ENCODE data around the gene TRIM65. TPM values are rescaled to one million over a fixed set of nuclear protein-coding genes. Genes with fewer than 3 reads are reported as not detected.
A peak's percentile ranks its signal among the peaks of the same experiment; 100 is the strongest.

Gene TRIM65
- total and polyA plus RNA-seq, 10 of the 15 experiments (the other 5 are each of a cell fraction or from before 2014, with no cell fraction given): 1.4 to 26.0 (median 10.8) TPM

GRCh38 chr17:75896415-75897159 is at the start of gene TRIM65 (continued):
- TF ChIP-seq E2F8 (IDR thresholded peaks at IDR 0.05; ENCODE audit: low read depth, partially characterized antibody) (no peak), IKZF2 (IDR thresholded peaks at IDR 0.05) (no peak), PRDM15 (CRISPR knock-in tag; IDR thresholded peaks at IDR 0.05) (no peak), ZNF24 (IDR thresholded peaks at IDR 0.05) (no peak), ETV6 (conservative IDR thresholded peaks at IDR 0.05 in 1 of 2, IDR thresholded peaks at IDR 0.05 in 1 of 2; ENCODE audit: borderline replicate concordance in 1 of 2, low read depth in 1 of 2) (no peak), IRF3 (IDR thresholded peaks at IDR 0.05) (no peak), ZNF217 (IDR thresholded peaks at IDR 0.05) (peak; percentile 28; the same call in 1 of the 2 replicates), EZH2 (IDR thresholded peaks at IDR 0.05; ENCODE audit: borderline replicate concordance, control insufficient read depth, low read depth, low read length) (no peak), HDAC2 (IDR thresholded peaks at IDR 0.05) (no peak), FOXK2 (IDR thresholded peaks at IDR 0.05) (no peak), ZZZ3 (IDR thresholded peaks at IDR 0.05; ENCODE audit: control insufficient read depth, insufficient read length, low read depth) (no peak), MAX (IDR thresholded peaks at IDR 0.05; ENCODE audit: low read depth, low read length) (no peak; the same call in 1 of the 2 replicates), HCFC1 (IDR thresholded peaks at IDR 0.05; ENCODE audit: low read length) (no peak), POLR2AphosphoS5 (IDR thresholded peaks at IDR 0.05; ENCODE audit: low read length) (peak; percentile 55; the same call in 1 of the 2 replicates), SMAD1 (IDR thresholded peaks at IDR 0.05; ENCODE audit: low read depth, partially characterized antibody) (no peak), JUND (IDR thresholded peaks at IDR 0.05; ENCODE audit: low read depth, low read length) (no peak), RBBP5 (conservative IDR thresholded peaks at IDR 0.05) (no peak), ZBTB4 (CRISPR knock-in tag; IDR thresholded peaks at IDR 0.05) (no peak), FOS (IDR thresholded peaks at IDR 0.05; ENCODE audit: borderline replicate concordance, extremely low read depth, insufficient read length) (no peak)

Data from GM12878 (cell line).